Neural cell (in vitro differentiated cells): ENCODE measurements around the gene TSPAN18. TPM values are rescaled to one million over a fixed set of nuclear protein-coding genes. Genes with fewer than 3 reads are reported as not detected.

ENCODE experiments used
- H2AFZ ChIP-seq: fragments of 200-600, 300-800 bp; sonication (generic), shearing (Covaris generic); 2 replicates; pipeline ENCODE4 v1.6.0; 2014; ENCODE audit warnings: low read depth, mild to moderate bottlenecking, antibody characterized with exemption, low read length, moderate library complexity
- H3F3A ChIP-seq: fragments of 200-600 bp; shearing (Covaris generic); 2 replicates; pipeline ENCODE4 v1.6.1; 2016; ENCODE audit warnings: mild to moderate bottlenecking, moderate library complexity, mixed read lengths, antibody characterized with exemption, low read length; ENCODE audit not compliant: insufficient read depth, poor library complexity, severe bottlenecking
- H3K27ac ChIP-seq: fragments of 200-600, 300-800 bp; sonication (generic), shearing (Covaris generic); 2 replicates; pipeline ENCODE4 v1.5.1; 2014; ENCODE audit warnings: mild to moderate bottlenecking, low read length, moderate library complexity
- H3K27me3 ChIP-seq: fragments of 300-800, 200-600 bp; sonication (generic), shearing (Covaris generic); 2 replicates; pipeline ENCODE4 v1.6.0; 2014; ENCODE audit warnings: mild to moderate bottlenecking, low read depth, low read length, moderate library complexity; ENCODE audit not compliant: insufficient read depth
- H3K36me3 ChIP-seq: fragments of 300-800, 200-600 bp; sonication (generic), shearing (Covaris generic); 2 replicates; pipeline ENCODE4 v1.5.1; 2014; ENCODE audit warnings: mild to moderate bottlenecking, antibody characterized with exemption, low read length, moderate library complexity; ENCODE audit not compliant: insufficient read depth
- H3K4me2 ChIP-seq: fragments of 300-800, 200-600 bp; sonication (generic), shearing (Covaris generic); 2 replicates; pipeline ENCODE4 v1.6.0; 2014; ENCODE audit warnings: mild to moderate bottlenecking, low read length
- H3K4me3 ChIP-seq: fragments of 300-800, 200-600 bp; sonication (generic), shearing (Covaris generic); 2 replicates; pipeline ENCODE4 v1.5.1; 2014; ENCODE audit warnings: mild to moderate bottlenecking, low read length, moderate library complexity
- H3K79me2 ChIP-seq: fragments of 200-600 bp; shearing (Covaris generic); replicated peaks from 2 replicates; pipeline ENCODE4 v1.6.0; 2014; ENCODE audit warnings: mild to moderate bottlenecking, low read length, moderate library complexity; ENCODE audit not compliant: insufficient read depth
- H3K9ac ChIP-seq: fragments of 300-800, 200-600 bp; sonication (generic), shearing (Covaris generic); 2 replicates; pipeline ENCODE4 v1.6.1; 2016; ENCODE audit warnings: mild to moderate bottlenecking, low read length, mixed read lengths
- H3K9me2 ChIP-seq: fragments of 200-600 bp; shearing (Covaris generic); 2 replicates; pipeline ENCODE4 v1.6.1; 2016; ENCODE audit warnings: mild to moderate bottlenecking, low read length, mixed read lengths; ENCODE audit not compliant: insufficient read depth
- H3K9me3 ChIP-seq: fragments of 200-600, 300-800 bp; sonication (generic), shearing (Covaris generic); 2 replicates; pipeline ENCODE4 v1.6.1; 2016; ENCODE audit warnings: mild to moderate bottlenecking, mixed run types, low read length, moderate library complexity, mixed read lengths
- H4K20me1 ChIP-seq: fragments of 200-600 bp; shearing (Covaris generic); 2 replicates; pipeline ENCODE4 v1.6.1; 2016; ENCODE audit warnings: mild to moderate bottlenecking, mixed run types; ENCODE audit not compliant: insufficient read depth
- CTCF ChIP-seq: fragments of 450-650 bp; IDR thresholded peaks from 2 replicates; pipeline ENCODE4 v1.5.1; 2014; ENCODE audit warnings: antibody characterized with exemption, mild to moderate bottlenecking, moderate library complexity; ENCODE audit not compliant: poor library complexity, severe bottlenecking
- EP300 ChIP-seq: fragments of 450-650 bp; conservative IDR thresholded peaks from 2 replicates; pipeline ENCODE4 v1.6.1; 2014; ENCODE audit warnings: antibody characterized with exemption, mild to moderate bottlenecking, moderate library complexity; ENCODE audit not compliant: poor library complexity, severe bottlenecking
- EZH2 ChIP-seq: fragments of 200-600, 300-800 bp; shearing (Covaris generic), sonication (generic); IDR thresholded peaks from 2 replicates; pipeline ENCODE4 v1.6.1; 2014; ENCODE audit warnings: antibody characterized with exemption, low read length, borderline replicate concordance, mild to moderate bottlenecking; ENCODE audit not compliant: insufficient read depth, poor library complexity, severe bottlenecking
- MXI1 ChIP-seq: fragments of 450-650 bp; conservative IDR thresholded peaks from 2 replicates; pipeline ENCODE4 v1.6.1; 2014; ENCODE audit warnings: antibody characterized with exemption, mild to moderate bottlenecking; ENCODE audit not compliant: poor library complexity, severe bottlenecking
- POLR2AphosphoS5 ChIP-seq: IDR thresholded peaks from 2 replicates; pipeline ENCODE4 v1.6.1; 2012
- RAD21 ChIP-seq: fragments of 450-650 bp; conservative IDR thresholded peaks from 2 replicates; pipeline ENCODE4 v1.6.1; 2014; ENCODE audit warnings: antibody characterized with exemption, mild to moderate bottlenecking, moderate library complexity
- REST ChIP-seq: IDR thresholded peaks from 2 replicates; pipeline ENCODE4 v1.6.1; 2012; ENCODE audit warnings: borderline replicate concordance
- SMC3 ChIP-seq: fragments of 450-650 bp; conservative IDR thresholded peaks from 2 replicates; pipeline ENCODE4 v1.6.1; 2014; ENCODE audit warnings: antibody characterized with exemption, mild to moderate bottlenecking, moderate library complexity; ENCODE audit not compliant: poor library complexity
- TAF1 ChIP-seq: IDR thresholded peaks from 2 replicates; pipeline ENCODE4 v1.6.1; 2012; ENCODE audit warnings: low read depth
- polyA plus RNA-seq: library from polyadenylated mRNA; depleted of rRNA; stranded (reverse); fragments of >200 nt; gene quantifications from 2 replicates; pipeline ENCODE4 v1.2.3, GENCODE V29; 2014

The TSPAN18 gene
- polyA plus RNA-seq, 1 donor from 2014 or later = 8.4 TPM

- Histone ChIP-seq H3K4me3 (peak overlapping the region; percentile 10), H3K79me2 (peaks cover 59% of the 10 kb centered on the region), H3K27me3 (no peaks in the 10 kb centered on the region), H3F3A (no peaks in the 10 kb centered on the region), H3K9me2 (no peaks in the 10 kb centered on the region), H4K20me1 (no peaks in the 10 kb centered on the region), H3K36me3 (no peaks in the 10 kb centered on the region), H2AFZ (no peak overlapping the region), H3K4me2 (no peak overlapping the region), H3K9ac (no peak overlapping the region), H3K27ac (no peak overlapping the region), H3K9me3 (no peaks in the 10 kb centered on the region)
- TF ChIP-seq CTCF = no peak
- no peak for TF ChIP-seq SMC3
- no peak for TF ChIP-seq POLR2AphosphoS5
- no peak for TF ChIP-seq REST
- TF ChIP-seq EZH2 = no peak
- TF ChIP-seq EP300 = no peak
Measured at GRCh38 chr11:44943696-44944095, 216.9 kb downstream of the TSPAN18 start.

GRCh38 chr11:44944181-44944852, 217.6 kb downstream of the TSPAN18 start:
- TF ChIP-seq MXI1 = no peak
- no peak for TF ChIP-seq RAD21
- TF ChIP-seq EZH2 = no peak
- TF ChIP-seq TAF1 = no peak
- TF ChIP-seq CTCF = no peak
- TF ChIP-seq POLR2AphosphoS5 = no peak
- Histone ChIP-seq H3K36me3 (no peaks in the 10 kb centered on the region), H3F3A (no peaks in the 10 kb centered on the region), H3K4me3 (no peak overlapping the region), H3K4me2 (no peak overlapping the region), H3K27me3 (no peaks in the 10 kb centered on the region), H3K9me3 (no peaks in the 10 kb centered on the region), H4K20me1 (no peaks in the 10 kb centered on the region), H2AFZ (no peak overlapping the region), H3K27ac (no peak overlapping the region), H3K9me2 (no peaks in the 10 kb centered on the region), H3K9ac (no peak overlapping the region), H3K79me2 (peaks cover 65% of the 10 kb centered on the region)
